Natural killer cell (primary cell): ENCODE measurements around the gene PADI6. TPM values are rescaled to one million over a fixed set of nuclear protein-coding genes. Genes with fewer than 3 reads are reported as not detected.
"Not testable (repeated sequence)": the region's sequence is repeated elsewhere in the genome, so short reads cannot be mapped to it uniquely, and the experiment has no call there.

Source experiments
- ATAC-seq, 3 donors: fragments of 150-1000 bp in 2 of 3; fragments of 200-7000 bp in 1 of 3; cut with Tn5 transposase; 1 replicate in 1 of 3; 2 replicates in 2 of 3; pipeline ENCODE4 v1.10.0; 2021; ENCODE audit warnings: mild to moderate bottlenecking in 2 of 3, moderate library complexity in 2 of 3
- DNase-seq, 2 donors: peaks; one replicate each; pipeline versions ENCODE4 v3.0.0 to v3.0.0-alpha.2; 2013 to 2021; ENCODE audit warnings: mixed read lengths in 1 of 2
- H3K27ac ChIP-seq: one replicate; pipeline ENCODE4 v1.5.1; 2013; ENCODE audit warnings: mild to moderate bottlenecking, low read length
- H3K27me3 ChIP-seq: one replicate; pipeline ENCODE4 v1.6.1; 2013; ENCODE audit warnings: low read length; ENCODE audit not compliant: control insufficient read depth, insufficient read depth
- H3K36me3 ChIP-seq: one replicate; pipeline ENCODE4 v1.6.1; 2013; ENCODE audit warnings: low read length; ENCODE audit not compliant: control insufficient read depth, insufficient read depth
- H3K4me1 ChIP-seq: one replicate; pipeline ENCODE4 v1.6.1; 2013; ENCODE audit warnings: low read length; ENCODE audit not compliant: control insufficient read depth, insufficient read depth
- H3K4me3 ChIP-seq: one replicate; pipeline ENCODE4 v1.5.1; 2013; ENCODE audit warnings: low read length
- H3K9me3 ChIP-seq: one replicate; pipeline ENCODE4 v1.6.1; 2013; ENCODE audit warnings: low read length; ENCODE audit not compliant: control insufficient read depth, insufficient read depth
- H3K27ac Mint-ChIP-seq, 2 donors: one replicate each; pipeline ENCODE4 v1.8.0; 2022; ENCODE audit warnings: mild to moderate bottlenecking in 2 of 2, mixed read lengths in 2 of 2, moderate library complexity in 1 of 2
- H3K27me3 Mint-ChIP-seq, 2 donors: one replicate each; pipeline ENCODE4 v1.8.0; 2022; ENCODE audit warnings: low read depth in 2 of 2, mixed read lengths in 2 of 2
- H3K36me3 Mint-ChIP-seq: one replicate; pipeline ENCODE4 v1.8.0; 2022; ENCODE audit warnings: mixed read lengths
- H3K4me1 Mint-ChIP-seq, 2 donors: one replicate each; pipeline ENCODE4 v1.8.0; 2022; ENCODE audit warnings: mixed read lengths in 2 of 2
- H3K4me3 Mint-ChIP-seq: one replicate; pipeline ENCODE4 v1.8.0; 2022; ENCODE audit warnings: mild to moderate bottlenecking, moderate library complexity, mixed read lengths
- H3K9me3 Mint-ChIP-seq, 2 donors: one replicate each; pipeline ENCODE4 v1.8.0; 2022; ENCODE audit warnings: mixed read lengths in 2 of 2
- CTCF ChIP-seq: fragments of 200-600 bp; IDR thresholded peaks from one replicate; pipeline ENCODE4 v1.8.0; 2022; ENCODE audit warnings: antibody characterized with exemption
- WGBS: methylation state at CpG from one replicate; pipeline ENCODE4 v1.1.7; 2013; ENCODE audit warnings: missing lambda C conversion rate; ENCODE audit not compliant: insufficient coverage; 5-methylcytosine and 5-hydroxymethylcytosine counted together
- intact Hi-C: fragments of 100-400 bp; cut with micrococcal nuclease; formaldehyde crosslinking; loops from one replicate; pipeline ENCODE4 v1.14.2; 2022
- total RNA-seq, 4 donors: library from RNA; stranded (reverse); fragments of 120-200 nt in 1 of 4; gene quantifications; one replicate each; pipeline versions ENCODE4 v1.2.3 to v1.2.4, GENCODE V29; 2013 to 2022

Gene PADI6
- total RNA-seq, 3 donors from 2014 or later (not counting 1 experiment from before 2014, with no cell fraction given), result not detected

GRCh38 chr1:17405898-17406759, 34.1 kb downstream of the PADI6 start:
- peaks cover 31% of the 10 kb centered on the region for H3K36me3 ChIP-seq
- no peaks in the 10 kb centered on the region for H3K27me3 ChIP-seq
- H3K36me3 Mint-ChIP-seq, result peaks cover 11% of the 10 kb centered on the region
- no peak overlapping the region for H3K4me3 Mint-ChIP-seq
- H3K4me1 ChIP-seq, result no peaks in the 10 kb centered on the region
- peak; percentile 81 to 84 (median 82) for ATAC-seq
- intact Hi-C loops, result no loop called here
- no peak overlapping the region for H3K4me3 ChIP-seq
- peak overlapping the region in 1 of 2 donors; percentile 67 for H3K27ac Mint-ChIP-seq
- WGBS, result 61% methylated on average over 13 of the region's 15 CpGs
- peak; percentile 60 for TF ChIP-seq CTCF
- no peaks in the 10 kb centered on the region for H3K27me3 Mint-ChIP-seq
- DNase-seq, result peak; percentile 37 to 59
- H3K9me3 ChIP-seq, result no peaks in the 10 kb centered on the region
- H3K9me3 Mint-ChIP-seq, result no peaks in the 10 kb centered on the region
- H3K27ac ChIP-seq, result no peak overlapping the region
- H3K4me1 Mint-ChIP-seq, result peaks cover 5 to 6% of the 10 kb centered on the region in 2 donors

DNA sequence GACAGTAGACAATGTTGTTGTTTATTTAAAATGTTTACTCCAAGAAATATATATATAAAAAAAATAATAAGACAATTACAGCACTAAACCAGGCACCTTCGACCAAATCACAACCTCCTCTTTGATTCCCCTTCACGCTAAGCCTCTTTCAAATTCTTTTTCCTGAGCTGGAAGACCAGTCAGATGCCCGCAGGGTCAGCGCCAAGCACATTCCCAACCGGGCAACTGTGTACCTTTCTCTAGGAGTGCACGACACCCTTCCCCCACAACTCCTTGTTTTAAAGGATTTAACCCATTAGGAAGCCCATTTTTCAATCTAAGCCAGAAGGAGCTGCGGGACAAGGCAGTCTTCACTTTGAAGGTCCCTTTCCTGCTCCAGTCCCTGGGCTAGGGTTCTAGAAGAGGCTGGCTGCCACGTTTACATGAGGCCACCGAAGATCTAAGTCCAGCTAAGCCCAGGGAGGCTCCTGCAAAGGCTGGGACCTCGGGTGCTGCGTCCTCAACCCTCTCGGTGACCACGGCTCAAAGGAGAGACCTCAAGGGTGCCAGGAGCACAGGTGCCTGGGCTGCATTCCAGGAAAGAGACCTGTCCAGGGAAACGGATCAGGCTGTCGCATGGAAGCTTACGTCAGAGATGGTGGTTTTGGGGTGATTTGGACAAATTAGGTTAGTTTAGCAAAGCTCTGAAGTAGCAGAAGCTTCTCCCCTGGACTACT, 34.9 kb downstream of the PADI6 start:
- peaks cover 11% of the 10 kb centered on the region for H3K36me3 Mint-ChIP-seq

DNA sequence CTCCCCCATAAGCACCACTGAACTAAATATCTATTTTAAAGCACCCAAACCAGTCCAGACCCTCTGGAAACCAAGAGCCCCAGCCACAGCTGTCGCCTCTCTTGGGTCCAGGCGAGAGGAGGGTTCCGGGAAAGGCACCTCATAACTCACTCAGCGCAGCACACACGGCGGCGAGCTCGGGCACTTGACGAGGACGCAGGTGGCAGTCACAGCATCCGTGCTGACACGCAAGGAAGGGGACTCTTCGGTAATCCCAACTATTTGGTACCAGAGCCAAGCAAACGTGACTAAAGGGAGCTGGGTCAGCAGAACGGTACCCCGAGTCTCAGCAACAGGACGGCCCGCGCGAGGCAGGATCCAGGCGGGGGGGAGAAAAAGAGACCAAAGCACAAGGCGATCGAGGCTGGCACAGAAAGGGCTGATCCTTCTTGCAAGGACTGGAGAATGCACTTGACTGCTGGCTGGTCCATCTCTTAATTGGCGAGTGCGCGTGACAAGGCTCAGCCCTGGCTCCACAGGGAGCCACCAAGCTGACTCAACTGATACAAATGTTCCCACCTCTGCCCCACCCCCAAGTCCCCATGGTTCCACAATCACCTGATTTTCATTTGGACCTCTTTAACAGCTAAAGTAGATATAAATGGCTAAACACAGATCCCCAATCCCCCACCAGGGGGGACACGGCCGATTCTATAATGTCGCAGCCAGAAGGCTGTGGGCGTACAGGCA, 36.0 kb downstream of the PADI6 start:
- H3K36me3 ChIP-seq, result peaks cover 47% of the 10 kb centered on the region
- H3K27me3 ChIP-seq, H3K4me3 Mint-ChIP-seq, intact Hi-C loops, H3K27ac ChIP-seq, ATAC-seq, DNase-seq, H3K9me3 Mint-ChIP-seq, H3K4me3 ChIP-seq, H3K27me3 Mint-ChIP-seq, H3K4me1 ChIP-seq, H3K9me3 ChIP-seq: not testable (repeated sequence)
- Mint-ChIP-seq H3K4me1 (peaks cover 11 to 12% of the 10 kb centered on the region in 2 donors), H3K27ac (peak overlapping the region in 1 of 2 donors; percentile 67), H3K36me3 (peaks cover 14% of the 10 kb centered on the region)
- 96% methylated on average over 30 of the region's 30 CpGs for WGBS

More for the DNA sequence above, 34.9 kb downstream of the PADI6 start:
- H3K27me3 Mint-ChIP-seq, H3K9me3 ChIP-seq, H3K4me1 ChIP-seq, DNase-seq, H3K4me1 Mint-ChIP-seq, H3K27me3 ChIP-seq, H3K4me3 Mint-ChIP-seq, H3K27ac ChIP-seq, ATAC-seq, H3K4me3 ChIP-seq, H3K9me3 Mint-ChIP-seq, intact Hi-C loops: not testable (repeated sequence)
- peaks cover 36% of the 10 kb centered on the region for H3K36me3 ChIP-seq
- peak overlapping the region; percentile 50 to 67 for H3K27ac Mint-ChIP-seq
- 92% methylated on average over 15 of the region's 16 CpGs for WGBS

DNA sequence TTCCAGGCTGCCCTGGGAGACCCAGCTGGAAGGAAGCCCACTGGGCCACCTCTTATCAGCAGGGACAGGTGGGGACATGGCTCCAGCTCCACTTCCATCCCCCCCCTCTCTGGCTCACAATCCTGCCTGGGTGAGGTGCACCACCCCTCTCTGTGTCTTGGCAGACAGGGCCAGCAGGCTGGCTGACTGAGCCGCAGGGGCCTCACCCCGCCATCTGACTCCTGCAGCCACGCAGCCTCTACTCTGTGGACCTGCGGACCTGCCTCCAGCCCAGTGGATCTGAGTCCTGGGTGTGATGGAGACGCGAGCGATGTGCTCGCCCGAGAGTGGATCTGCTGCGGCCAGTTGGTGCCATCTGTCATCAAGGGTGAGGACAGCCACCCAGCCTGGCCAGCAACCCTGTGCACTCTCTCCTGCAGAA, 37.4 kb downstream of the PADI6 start:
- intact Hi-C loops, result no loop called here
- peaks cover 9% of the 10 kb centered on the region for H3K4me1 ChIP-seq
- no peak overlapping the region for H3K27ac Mint-ChIP-seq
- WGBS, result 97% methylated on average over 10 of the region's 10 CpGs
- H3K9me3 Mint-ChIP-seq, result no peaks in the 10 kb centered on the region
- H3K27me3 Mint-ChIP-seq, result no peaks in the 10 kb centered on the region
- H3K27ac ChIP-seq, result no peak overlapping the region
- H3K4me3 ChIP-seq, result no peak overlapping the region
- TF ChIP-seq CTCF, result no peak
- peaks cover 17 to 18% of the 10 kb centered on the region in 2 donors for H3K4me1 Mint-ChIP-seq
- H3K27me3 ChIP-seq, result no peaks in the 10 kb centered on the region
- ATAC-seq, result no peak
- peaks cover 19% of the 10 kb centered on the region for H3K36me3 Mint-ChIP-seq
- H3K4me3 Mint-ChIP-seq, result no peak overlapping the region
- H3K36me3 ChIP-seq, result peaks cover 59% of the 10 kb centered on the region
- H3K9me3 ChIP-seq, result no peaks in the 10 kb centered on the region
- no peak for DNase-seq
